B cell (primary cell): ENCODE results near the gene PADI4. TPM values are rescaled to one million over a fixed set of nuclear protein-coding genes. Genes with fewer than 3 reads are reported as not detected.

Experiments
- ATAC-seq: fragments of 200-7000 bp; cut with Tn5 transposase; one replicate; pipeline ENCODE4 v1.10.0; 2021; ENCODE audit warnings: low read depth, mild to moderate bottlenecking, moderate number of reproducible peaks, moderate library complexity
- CTCF ChIA-PET: fragments of 350-600 bp; sonication (Branson Sonifier 250); formaldehyde crosslinking; loops from one replicate; lab custom pipeline; 2021; ENCODE audit warnings: antibody characterized with exemption, inconsistent platforms; lab: Charles Lee
- POLR2A ChIA-PET: fragments of 350-600 bp; sonication (Branson Sonifier 250); formaldehyde crosslinking; loops from one replicate; lab custom pipeline; 2021; ENCODE audit warnings: antibody characterized with exemption; lab: Charles Lee
- DNase-seq: peaks from one replicate; pipeline ENCODE4 v3.0.0; 2013
- H2AFZ ChIP-seq: 2 replicates; pipeline ENCODE4 v1.6.1; 2012; ENCODE audit warnings: mild to moderate bottlenecking, low read depth, low read length; ENCODE audit not compliant: insufficient read depth, poor library complexity, severe bottlenecking
- H3K27ac ChIP-seq, 2 donors: 1 replicate in 1 of 2; 2 replicates in 1 of 2; pipeline ENCODE4 v1.5.1; 2012 to 2013; ENCODE audit warnings: low read length in 2 of 2, mild to moderate bottlenecking in 2 of 2, moderate library complexity in 1 of 2
- H3K27me3 ChIP-seq, 4 experiments: fragments of 200-600 bp in 1 of 4; sonication (generic) in 1 of 4; replicated peaks in 1 of 4; 1 replicate in 2 of 4; 2 replicates in 2 of 4; pipeline versions ENCODE4 v1.6.1 to v1.7.0; 2013 to 2016; ENCODE audit warnings: low read length in 3 of 4, mild to moderate bottlenecking in 2 of 4, mixed read lengths in 1 of 4, moderate library complexity in 1 of 4; ENCODE audit not compliant: insufficient read depth in 4 of 4, control insufficient read depth in 3 of 4; ENCODE audit errors: control extremely low read depth in 1 of 4
- H3K36me3 ChIP-seq, 2 experiments: replicated peaks in 1 of 2; 1 replicate in 1 of 2; 2 replicates in 1 of 2; pipeline versions ENCODE4 v1.6.1 to v1.7.1; 2013; ENCODE audit warnings: low read length in 1 of 2; ENCODE audit not compliant: insufficient read depth in 2 of 2, control insufficient read depth in 1 of 2; ENCODE audit errors: control extremely low read depth in 1 of 2, extremely low read depth in 1 of 2
- H3K4me1 ChIP-seq, 2 donors: fragments of 200-600 bp in 1 of 2; sonication (generic) in 1 of 2; 1 replicate in 1 of 2; 2 replicates in 1 of 2; pipeline versions ENCODE4 v1.5.1 to v1.6.1; 2013 to 2017; ENCODE audit warnings: low read length in 2 of 2; ENCODE audit not compliant: control insufficient read depth in 2 of 2, insufficient read depth in 2 of 2
- H3K4me2 ChIP-seq: replicated peaks from 2 replicates; pipeline ENCODE3; 2012; ENCODE audit warnings: mild to moderate bottlenecking, low read depth, low read length; ENCODE audit not compliant: poor library complexity, severe bottlenecking
- H3K4me3 ChIP-seq, 5 experiments: fragments of 200-600 bp in 1 of 5; sonication (generic) in 1 of 5; 1 replicate in 3 of 5; 2 replicates in 2 of 5; pipeline versions ENCODE4 v1.5.1 to v1.7.0; 2011 to 2016; ENCODE audit warnings: low read length in 4 of 5, mild to moderate bottlenecking in 4 of 5, low read depth in 2 of 5, control low read depth in 1 of 5, moderate library complexity in 1 of 5; ENCODE audit not compliant: insufficient read depth in 1 of 5; ENCODE audit errors: control extremely low read depth in 1 of 5, extremely low read depth in 1 of 5
- H3K79me2 ChIP-seq: fragments of 200-600 bp; sonication (generic); one replicate; pipeline ENCODE4 v1.6.0; 2016; ENCODE audit warnings: low read length; ENCODE audit not compliant: control insufficient read depth, insufficient read depth
- H3K9ac ChIP-seq: fragments of 200-600 bp; sonication (generic); 2 replicates; pipeline ENCODE4 v1.6.1; 2017; ENCODE audit warnings: mild to moderate bottlenecking, low read length, moderate library complexity
- H3K9me3 ChIP-seq, 3 donors: one replicate each; pipeline versions ENCODE4 v1.6.1 to v1.7.1; 2013; ENCODE audit warnings: low read length in 2 of 3; ENCODE audit not compliant: control insufficient read depth in 2 of 3, insufficient read depth in 1 of 3; ENCODE audit errors: control extremely low read depth in 1 of 3
- H4K20me1 ChIP-seq: 2 replicates; pipeline ENCODE4 v1.6.0; 2012; ENCODE audit warnings: mild to moderate bottlenecking, low read length; ENCODE audit not compliant: insufficient read depth, control insufficient read depth, poor library complexity, severe bottlenecking
- H3K27ac Mint-ChIP-seq: one replicate; pipeline ENCODE4 v1.8.0; 2021; ENCODE audit warnings: mixed read lengths
- H3K27me3 Mint-ChIP-seq: one replicate; pipeline ENCODE4 v1.8.0; 2021; ENCODE audit warnings: mixed read lengths
- H3K4me1 Mint-ChIP-seq: one replicate; pipeline ENCODE4 v1.8.0; 2021; ENCODE audit warnings: mixed read lengths
- H3K4me3 Mint-ChIP-seq: one replicate; pipeline ENCODE4 v1.8.0; 2021; ENCODE audit warnings: mixed read lengths
- H3K9me3 Mint-ChIP-seq: one replicate; pipeline ENCODE4 v1.8.0; 2022; ENCODE audit warnings: mixed read lengths; ENCODE audit not compliant: insufficient read depth
- EZH2 ChIP-seq: IDR thresholded peaks from 2 replicates; pipeline ENCODE4 v1.6.1; 2012; ENCODE audit warnings: borderline replicate concordance, low read depth, mild to moderate bottlenecking, moderate library complexity, low read length; ENCODE audit not compliant: insufficient read depth, poor library complexity, severe bottlenecking
- WGBS: methylation state at CpG from one replicate; pipeline ENCODE4 v1.1.5; 2013; ENCODE audit warnings: missing lambda C conversion rate; ENCODE audit not compliant: insufficient coverage; 5-methylcytosine and 5-hydroxymethylcytosine counted together
- intact Hi-C: fragments of 100-400 bp; cut with micrococcal nuclease; formaldehyde crosslinking; loops from one replicate; pipeline ENCODE4 v1.10.0; 2022
- polyA plus RNA-seq: library from polyadenylated mRNA; depleted of rRNA; stranded (reverse); fragments of >200 nt; gene quantifications from 2 replicates; pipeline ENCODE4 v1.2.3, GENCODE V29; 2012
- total RNA-seq, 2 donors: library from RNA; stranded (reverse); fragments of 120-200 nt in 1 of 2; gene quantifications; 1 replicate in 1 of 2; 2 replicates in 1 of 2; pipeline versions ENCODE4 v1.2.3 to v1.2.4, GENCODE V29; 2013 to 2022
- TF ChIP-seq, protein P1 (sequence below): fragments of 200-600 bp; IDR thresholded peaks from one replicate; pipeline ENCODE4 v1.8.0; 2022; ENCODE audit warnings: antibody characterized with exemption, mild to moderate bottlenecking

PADI4 gene
- total and polyA plus RNA-seq, 2 donors (not counting 1 experiment from before 2014, with no cell fraction given), result 0.44 to 0.85 TPM

DNA sequence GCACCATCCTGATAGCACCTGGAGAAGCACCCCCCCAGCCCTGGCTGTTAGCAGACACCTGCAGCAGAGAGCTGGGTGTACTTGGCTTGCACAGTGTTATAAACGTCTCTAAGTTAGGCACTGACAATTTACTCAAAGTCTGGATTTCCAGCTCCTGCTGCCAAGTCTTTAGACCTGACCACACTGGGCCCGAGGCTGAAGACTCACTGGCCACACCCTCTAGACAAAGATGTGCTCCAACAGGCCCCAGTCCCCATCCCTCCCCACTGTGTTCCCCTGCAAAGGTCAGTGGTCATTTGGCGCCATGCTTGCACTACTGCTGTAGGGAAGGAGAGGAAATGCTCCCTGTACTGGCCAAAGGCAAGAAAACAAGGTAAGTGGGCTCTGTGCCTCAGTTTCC is 95.1 kb downstream of the PADI4 start:
- Histone ChIP-seq H3K9me3 (no peaks in the 10 kb centered on the region), H4K20me1 (no peaks in the 10 kb centered on the region), H3K79me2 (no peaks in the 10 kb centered on the region), H3K9ac (no peak overlapping the region), H3K27ac (no peak overlapping the region), H3K4me1 (no peaks in the 10 kb centered on the region), H3K4me2 (no peak overlapping the region), H3K36me3 (peaks cover 0 to 14% of the 10 kb centered on the region in 2 experiments), H3K27me3 (no peaks in the 10 kb centered on the region), H2AFZ (no peak overlapping the region), H3K4me3 (no peak overlapping the region)
- no peaks in the 10 kb centered on the region for H3K9me3 Mint-ChIP-seq
- no peak for ATAC-seq
- no peak overlapping the region for H3K4me3 Mint-ChIP-seq
- intact Hi-C loops, result no loop called here
- ChIA-PET CTCF (interaction anchor here (0.6 kb wide), 1 partner anchor 74 kb away, joined by 3 read pairs; no protein-coding TSS in a partner anchor), POLR2A (no interaction called here)
- no peaks in the 10 kb centered on the region for H3K27me3 Mint-ChIP-seq
- no peaks in the 10 kb centered on the region for H3K4me1 Mint-ChIP-seq
- 92% methylated on average over 2 of the region's 3 CpGs for WGBS
- TF ChIP-seq, protein P1, sequence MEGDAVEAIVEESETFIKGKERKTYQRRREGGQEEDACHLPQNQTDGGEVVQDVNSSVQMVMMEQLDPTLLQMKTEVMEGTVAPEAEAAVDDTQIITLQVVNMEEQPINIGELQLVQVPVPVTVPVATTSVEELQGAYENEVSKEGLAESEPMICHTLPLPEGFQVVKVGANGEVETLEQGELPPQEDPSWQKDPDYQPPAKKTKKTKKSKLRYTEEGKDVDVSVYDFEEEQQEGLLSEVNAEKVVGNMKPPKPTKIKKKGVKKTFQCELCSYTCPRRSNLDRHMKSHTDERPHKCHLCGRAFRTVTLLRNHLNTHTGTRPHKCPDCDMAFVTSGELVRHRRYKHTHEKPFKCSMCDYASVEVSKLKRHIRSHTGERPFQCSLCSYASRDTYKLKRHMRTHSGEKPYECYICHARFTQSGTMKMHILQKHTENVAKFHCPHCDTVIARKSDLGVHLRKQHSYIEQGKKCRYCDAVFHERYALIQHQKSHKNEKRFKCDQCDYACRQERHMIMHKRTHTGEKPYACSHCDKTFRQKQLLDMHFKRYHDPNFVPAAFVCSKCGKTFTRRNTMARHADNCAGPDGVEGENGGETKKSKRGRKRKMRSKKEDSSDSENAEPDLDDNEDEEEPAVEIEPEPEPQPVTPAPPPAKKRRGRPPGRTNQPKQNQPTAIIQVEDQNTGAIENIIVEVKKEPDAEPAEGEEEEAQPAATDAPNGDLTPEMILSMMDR, result no peak
- no peak for TF ChIP-seq EZH2
- no peak for DNase-seq
- H3K27ac Mint-ChIP-seq, result no peak overlapping the region

DNA sequence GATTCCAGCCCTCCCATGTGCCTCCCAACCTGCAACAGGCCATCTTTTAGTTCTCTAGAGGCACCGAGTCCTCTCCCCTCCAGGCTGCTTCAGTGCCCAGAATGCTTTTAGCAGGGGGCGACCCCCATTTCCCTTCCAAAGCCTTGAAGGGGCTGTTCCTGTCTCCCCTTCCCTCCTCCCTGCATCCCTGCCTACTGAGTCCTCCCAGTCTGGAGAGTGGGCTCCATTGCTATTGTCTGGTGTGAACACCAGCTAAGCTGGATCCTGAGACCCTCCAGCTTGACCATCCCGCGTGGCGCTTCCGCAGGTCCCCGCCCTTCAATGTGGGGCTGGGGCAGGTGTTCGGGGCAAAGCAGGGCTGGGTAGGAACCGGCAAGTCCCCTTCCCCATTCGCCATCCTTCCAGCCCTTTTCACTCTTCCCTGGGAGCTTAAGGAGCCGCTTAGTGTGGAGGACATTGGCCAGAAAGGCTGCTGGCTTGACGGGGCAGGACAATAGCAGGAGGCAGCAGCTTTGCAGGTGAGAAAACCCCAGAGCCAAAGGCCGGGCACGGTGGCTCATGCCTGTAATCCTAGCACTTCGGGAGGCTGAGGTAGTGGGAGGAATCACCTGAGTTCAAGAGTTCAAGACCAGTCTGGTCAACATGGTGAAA is 96.2 kb downstream of the PADI4 start:
- no peak overlapping the region for H2AFZ ChIP-seq
- H3K4me1 ChIP-seq, result no peaks in the 10 kb centered on the region
- H4K20me1 ChIP-seq, result no peaks in the 10 kb centered on the region
- ChIA-PET POLR2A (no interaction called here), CTCF (no interaction called here)
- H3K79me2 ChIP-seq, result no peaks in the 10 kb centered on the region
- no peak overlapping the region for H3K27ac Mint-ChIP-seq
- H3K36me3 ChIP-seq, result peaks cover 0 to 24% of the 10 kb centered on the region in 2 experiments
- no peak for DNase-seq
- H3K27ac ChIP-seq, result no peak overlapping the region
- intact Hi-C loops, result no loop called here
- H3K4me2 ChIP-seq, result no peak overlapping the region
- H3K4me1 Mint-ChIP-seq, result no peaks in the 10 kb centered on the region
- no peaks in the 10 kb centered on the region for H3K9me3 ChIP-seq
- H3K4me3 ChIP-seq, result no peak overlapping the region
- no peak overlapping the region for H3K4me3 Mint-ChIP-seq
- H3K9me3 Mint-ChIP-seq, result no peaks in the 10 kb centered on the region
- no peak for TF ChIP-seq EZH2
- TF ChIP-seq, protein P1, result no peak
- no peaks in the 10 kb centered on the region for H3K27me3 Mint-ChIP-seq
- 81% methylated on average over 11 of the region's 15 CpGs for WGBS
- ATAC-seq, result no peak
- H3K27me3 ChIP-seq, result no peaks in the 10 kb centered on the region
- H3K9ac ChIP-seq, result no peak overlapping the region
